ENCODE data around the gene PRDM11.

- TF ChIP-seq CTCF (conservative IDR thresholded peaks at IDR 0.05; ENCODE audit: low read length) = no peak
- no peak for TF ChIP-seq EZH2phosphoT487 (IDR thresholded peaks at IDR 0.05; ENCODE audit: borderline replicate concordance, low read depth, low read length)
Observed at GRCh38 chr11:45266676-45267020, 120.2 kb downstream of the PRDM11 start.

All from OCI-LY7 (cell line).